IMR-90 (cell line): ENCODE data around the gene PRKAG2. TPM values are rescaled to one million over a fixed set of nuclear protein-coding genes. Genes with fewer than 3 reads are reported as not detected.

Experiments
- ATAC-seq: fragments of 200-7000 bp; cut with Tn5 transposase; 2 replicates; pipeline ENCODE4 v1.9.1; 2020; ENCODE audit warnings: low read depth, mild to moderate bottlenecking, moderate library complexity
- BruUV-seq: library from RNA; stranded (reverse); fragments of 400-500 nt; replicated peaks from 2 replicates; lab custom pipeline; 2021; lab: Mats Ljungman, UMichigan
- CTCF ChIA-PET: fragments of 300-600 bp; formaldehyde crosslinking; extraction: SDS; loops from one replicate; lab custom pipeline; 2021; ENCODE audit warnings: antibody characterized with exemption; lab: Yijun Ruan, JAX
- POLR2A ChIA-PET: fragments of 300-600 bp; sonication (Branson Sonifier 250); formaldehyde crosslinking; loops from one replicate; lab custom pipeline; 2022; ENCODE audit warnings: antibody characterized with exemption; ENCODE audit not compliant: unreplicated experiment; lab: Charles Lee
- DNase-seq: peaks from one replicate; pipeline ENCODE4 v3.0.0; 2013
- H2AFZ ChIP-seq: replicated peaks from 2 replicates; pipeline ENCODE3; 2013; ENCODE audit warnings: low read length, mild to moderate bottlenecking; ENCODE audit not compliant: poor library complexity
- H2AK5ac ChIP-seq: 2 replicates; pipeline ENCODE4 v1.6.1; 2013; ENCODE audit warnings: low read depth, low read length, inconsistent platforms
- H2AK9ac ChIP-seq: replicated peaks from 2 replicates; pipeline ENCODE3; 2013; ENCODE audit warnings: mild to moderate bottlenecking, low read depth, low read length, moderate library complexity; ENCODE audit not compliant: poor library complexity
- H2BK120ac ChIP-seq: 2 replicates; pipeline ENCODE4 v1.6.1; 2013; ENCODE audit warnings: low read depth, low read length, inconsistent platforms
- H2BK15ac ChIP-seq: 3 replicates; pipeline ENCODE4 v1.6.1; 2013; ENCODE audit warnings: low read depth, low read length, inconsistent platforms
- H2BK20ac ChIP-seq: 2 replicates; pipeline ENCODE4 v1.6.1; 2013; ENCODE audit warnings: low read depth, mild to moderate bottlenecking, inconsistent platforms, low read length, moderate library complexity
- H2BK5ac ChIP-seq: 2 replicates; pipeline ENCODE4 v1.6.1; 2013; ENCODE audit warnings: mild to moderate bottlenecking, low read depth, low read length, inconsistent platforms; ENCODE audit not compliant: poor library complexity, severe bottlenecking
- H3K14ac ChIP-seq: replicated peaks from 2 replicates; pipeline ENCODE4 v1.6.1; 2013; ENCODE audit warnings: low read depth, low read length, inconsistent platforms
- H3K18ac ChIP-seq: 2 replicates; pipeline ENCODE4 v1.6.1; 2013; ENCODE audit warnings: low read depth, low read length, control low read depth
- H3K23ac ChIP-seq: 2 replicates; pipeline ENCODE4 v1.6.1; 2013; ENCODE audit warnings: low read depth, low read length, inconsistent platforms
- H3K27ac ChIP-seq: 2 replicates; pipeline ENCODE4 v1.5.1; 2013; ENCODE audit warnings: mild to moderate bottlenecking, control low read depth, low read length; ENCODE audit not compliant: insufficient read depth
- H3K27me3 ChIP-seq: 2 replicates; pipeline ENCODE4 v1.6.1; 2013; ENCODE audit warnings: low read length; ENCODE audit not compliant: control insufficient read depth, insufficient read depth
- H3K36me3 ChIP-seq: 2 replicates; pipeline ENCODE4 v1.6.1; 2013; ENCODE audit warnings: low read length, mixed read lengths; ENCODE audit not compliant: control insufficient read depth, insufficient read depth
- H3K4ac ChIP-seq: 2 replicates; pipeline ENCODE4 v1.6.1; 2013; ENCODE audit warnings: low read depth, low read length, inconsistent platforms
- H3K4me1 ChIP-seq: 2 replicates; pipeline ENCODE4 v1.6.1; 2013; ENCODE audit warnings: low read length, mixed read lengths; ENCODE audit not compliant: control insufficient read depth, insufficient read depth
- H3K4me2 ChIP-seq: 2 replicates; pipeline ENCODE4 v1.6.1; 2013; ENCODE audit warnings: low read depth, mild to moderate bottlenecking, control low read depth, low read length, moderate library complexity
- H3K4me3 ChIP-seq: 2 replicates; pipeline ENCODE4 v1.5.1; 2013; ENCODE audit warnings: low read depth, mild to moderate bottlenecking, control low read depth, low read length, moderate library complexity; ENCODE audit not compliant: insufficient read depth
- H3K56ac ChIP-seq: 2 replicates; pipeline ENCODE4 v1.6.1; 2013; ENCODE audit warnings: low read length, inconsistent platforms; ENCODE audit not compliant: insufficient read depth; ENCODE audit errors: extremely low read depth
- H3K79me1 ChIP-seq, 2 experiments: 2 replicates each; pipeline ENCODE4 v1.6.1; 2013; ENCODE audit warnings: low read length in 2 of 2, inconsistent platforms in 1 of 2, low read depth in 1 of 2
- H3K9ac ChIP-seq: 2 replicates; pipeline ENCODE4 v1.6.1; 2013; ENCODE audit warnings: low read depth, low read length, control low read depth
- H3K9me1 ChIP-seq: 2 replicates; pipeline ENCODE4 v1.6.1; 2013; ENCODE audit warnings: low read length, inconsistent platforms; ENCODE audit not compliant: insufficient read depth
- H3K9me3 ChIP-seq: 2 replicates; pipeline ENCODE4 v1.6.1; 2013; ENCODE audit warnings: low read length; ENCODE audit not compliant: control insufficient read depth, insufficient read depth
- H4K20me1 ChIP-seq: 2 replicates; pipeline ENCODE4 v1.6.1; 2013; ENCODE audit warnings: low read length, inconsistent platforms; ENCODE audit not compliant: insufficient read depth
- H4K5ac ChIP-seq: 2 replicates; pipeline ENCODE4 v1.6.1; 2013; ENCODE audit warnings: mild to moderate bottlenecking, low read depth, low read length, control low read depth
- H4K8ac ChIP-seq, 2 experiments: 2 replicates each; pipeline ENCODE4 v1.6.1; 2013; ENCODE audit warnings: low read depth in 2 of 2, low read length in 2 of 2, control low read depth in 1 of 2, inconsistent platforms in 1 of 2
- H4K91ac ChIP-seq: 2 replicates; pipeline ENCODE4 v1.6.1; 2013; ENCODE audit warnings: low read depth, low read length, inconsistent platforms; ENCODE audit not compliant: insufficient read depth
- BHLHE40 ChIP-seq: fragments of 150-350 bp; IDR thresholded peaks from 2 replicates; pipeline ENCODE4 v1.6.1; 2016; ENCODE audit warnings: mild to moderate bottlenecking, low read depth, low read length
- CEBPB ChIP-seq: IDR thresholded peaks from 2 replicates; pipeline ENCODE4 v1.6.1; 2012; ENCODE audit warnings: low read depth, low read length, improper control_type of control experiment
- CHD1 ChIP-seq: IDR thresholded peaks from 2 replicates; pipeline ENCODE4 v1.6.1; 2012; ENCODE audit warnings: low read depth, low read length, improper control_type of control experiment
- CTCF ChIP-seq: conservative IDR thresholded peaks from 2 replicates; pipeline ENCODE4 v1.5.1; 2012; ENCODE audit warnings: mild to moderate bottlenecking, low read depth, low read length, improper control_type of control experiment
- ELK1 ChIP-seq: fragments of 150-350 bp; IDR thresholded peaks from 2 replicates; pipeline ENCODE4 v1.6.1; 2016; ENCODE audit warnings: low read depth, mild to moderate bottlenecking, low read length, moderate library complexity, borderline replicate concordance
- FOS ChIP-seq: fragments of 150-350 bp; IDR thresholded peaks from 2 replicates; pipeline ENCODE4 v1.6.1; 2016; ENCODE audit warnings: low read depth, low read length
- MAFK ChIP-seq: IDR thresholded peaks from 2 replicates; pipeline ENCODE4 v1.6.1; 2012; ENCODE audit warnings: low read depth, low read length, improper control_type of control experiment
- MAZ ChIP-seq: IDR thresholded peaks from 2 replicates; pipeline ENCODE4 v1.6.1; 2012; ENCODE audit warnings: low read depth, mild to moderate bottlenecking, low read length, improper control_type of control experiment, moderate library complexity, borderline replicate concordance
- MXI1 ChIP-seq: IDR thresholded peaks from 2 replicates; pipeline ENCODE4 v1.6.1; 2012; ENCODE audit warnings: low read depth, mild to moderate bottlenecking, low read length, moderate library complexity, borderline replicate concordance
- NFE2L2 ChIP-seq: fragments of 150-350 bp; IDR thresholded peaks from 2 replicates; pipeline ENCODE4 v1.6.1; 2016; ENCODE audit warnings: low read depth, mild to moderate bottlenecking, low read length
- POLR2A ChIP-seq: IDR thresholded peaks from 2 replicates; pipeline ENCODE4 v1.6.1; 2012; ENCODE audit warnings: mild to moderate bottlenecking, low read depth, low read length
- RAD21 ChIP-seq: IDR thresholded peaks from 2 replicates; pipeline ENCODE4 v1.6.1; 2012; ENCODE audit warnings: low read length, improper control_type of control experiment
- RCOR1 ChIP-seq: IDR thresholded peaks from 2 replicates; pipeline ENCODE4 v1.6.1; 2012; ENCODE audit warnings: mild to moderate bottlenecking, low read length, improper control_type of control experiment; ENCODE audit not compliant: insufficient replicate concordance
- RFX5 ChIP-seq: IDR thresholded peaks from 2 replicates; pipeline ENCODE4 v1.8.0; 2012; ENCODE audit warnings: low read depth, mild to moderate bottlenecking, low read length, moderate library complexity
- SMC3 ChIP-seq: fragments of 150-350 bp; IDR thresholded peaks from 2 replicates; pipeline ENCODE4 v1.6.1; 2016; ENCODE audit warnings: low read depth, mild to moderate bottlenecking, antibody characterized with exemption, low read length, moderate library complexity
- WGBS, 2 experiments: methylation state at CpG; one replicate each; pipeline versions ENCODE4 v1.1.5 to v1.1.7; 2013; ENCODE audit warnings: missing lambda C conversion rate in 2 of 2; ENCODE audit not compliant: insufficient read length in 1 of 2; ENCODE audit errors: extremely low coverage in 2 of 2; 5-methylcytosine and 5-hydroxymethylcytosine counted together
- dilution Hi-C: fragments of 300-500 bp; cut with HindIII; formaldehyde crosslinking; loops from one replicate; pipeline ENCODE4 v1.14.3; 2018; ENCODE audit warnings: low sequenced_read_pairs; ENCODE audit not compliant: unreplicated experiment
- in situ Hi-C: fragments of 300-500 bp; cut with MboI; formaldehyde crosslinking; loops from 3 replicates; pipeline ENCODE4 v1.14.3; 2019; ENCODE audit warnings: low sequenced_read_pairs, inconsistent platforms, mixed read lengths
- intact Hi-C: fragments of 100-400 bp; cut with micrococcal nuclease; formaldehyde crosslinking; loops from 2 replicates; pipeline ENCODE4 v1.10.0; 2022
- polyA plus RNA-seq, 3 experiments: library from polyadenylated mRNA; depleted of rRNA; stranded (reverse); fragments of >200 nt; gene quantifications; 2 replicates each; pipeline ENCODE4 v1.2.3, GENCODE V29; 2012; ENCODE audit warnings: low replicate concordance in 1 of 3
- total RNA-seq: library from RNA; depleted of rRNA; stranded (reverse); fragments of >200 nt; gene quantifications from 2 replicates; pipeline ENCODE4 v1.2.3, GENCODE V29; 2012

The PRKAG2 gene
- total and polyA plus RNA-seq, 2 of the 4 experiments (the other 2 are of a cell fraction), result 15.4 to 21.6 TPM

GRCh38 chr7:151568956-151569940, 307.7 kb downstream of the PRKAG2 start:
- H2AK9ac ChIP-seq, result no peak overlapping the region
- WGBS, 2 experiments, result 92% methylated on average over 2 of the region's 20 CpGs; no CpG with 5 or more reads in 1 of the 2 experiments
- dilution Hi-C loops, result no loop called here
- H3K56ac ChIP-seq, result no peak overlapping the region
- H2AFZ ChIP-seq, result no peak overlapping the region
- no peak overlapping the region for H4K91ac ChIP-seq
- no peak overlapping the region for H2BK20ac ChIP-seq
- ChIA-PET CTCF (interaction anchor here (0.6 to 0.7 kb wide), 2 partner anchors 192 to 228 kb away, joined by 3 read pairs; partner anchors contain the start of gene NUB1), POLR2A (no interaction called here)
- H3K18ac ChIP-seq, result no peak overlapping the region
- H2AK5ac ChIP-seq, result no peak overlapping the region; the same call in 1 of the 2 replicates
- H2BK5ac ChIP-seq, result no peak overlapping the region
- no peak overlapping the region for H4K8ac ChIP-seq
- TF ChIP-seq RCOR1 (no peak), SMC3 (no peak), CEBPB (no peak), POLR2A (no peak), MXI1 (no peak), ELK1 (no peak), MAFK (no peak), RAD21 (no peak), RFX5 (no peak), BHLHE40 (no peak), CTCF (no peak), NFE2L2 (no peak), CHD1 (no peak), MAZ (no peak), FOS (no peak)
- H3K14ac ChIP-seq, result no peak overlapping the region
- H3K4ac ChIP-seq, result no peak overlapping the region
- DNase-seq (no peak), ATAC-seq (no peak)
- no peak overlapping the region for H2BK15ac ChIP-seq
- peaks cover 9% of the 10 kb centered on the region; the same call in 1 of the 2 replicates for H3K36me3 ChIP-seq
- H3K9me3 ChIP-seq, result no peaks in the 10 kb centered on the region
- no peak overlapping the region for H3K9ac ChIP-seq
- in situ Hi-C loops, result no loop called here
- no peaks in the 10 kb centered on the region for H3K27me3 ChIP-seq
- no peaks in the 10 kb centered on the region for H3K9me1 ChIP-seq
- no peak overlapping the region for H3K27ac ChIP-seq
- no peak overlapping the region for H4K5ac ChIP-seq
- no TSS peak for BruUV-seq
- H3K4me2 ChIP-seq, result no peak overlapping the region
- no peak overlapping the region for H3K23ac ChIP-seq
- H3K79me1 ChIP-seq, result no peaks in the 10 kb centered on the region; a peak in 1 of 4 replicates
- intact Hi-C loops, result no loop called here
- H3K4me1 ChIP-seq, result peaks cover 4% of the 10 kb centered on the region
- H2BK120ac ChIP-seq, result no peak overlapping the region
- no peaks in the 10 kb centered on the region for H4K20me1 ChIP-seq
- no peak overlapping the region for H3K4me3 ChIP-seq
